Left lung (tissue), 10 donors: ENCODE results near the gene EXTL1. TPM values are rescaled to one million over a fixed set of nuclear protein-coding genes. Genes with fewer than 3 reads are reported as not detected.

Experiments
- ATAC-seq: fragments of 200-7000 bp; cut with Tn5 transposase; one replicate; pipeline ENCODE4 v1.9.1; 2020; ENCODE audit warnings: moderate library complexity
- DNase-seq, 4 donors: peaks; one replicate each; pipeline ENCODE4 v3.0.0-alpha.2; 2013 to 2020
- H3K27ac ChIP-seq, 2 donors: fragments of 200-600 bp; sonication (generic) in 1 of 2; one replicate each; pipeline versions ENCODE4 v1.5.0 to v1.8.0; 2020 to 2021
- H3K27me3 ChIP-seq, 2 donors: fragments of 200-600 bp; sonication (generic) in 1 of 2; one replicate each; pipeline versions ENCODE4 v1.5.0 to v1.8.0; 2020 to 2021
- H3K36me3 ChIP-seq, 2 donors: fragments of 200-600 bp; sonication (generic) in 1 of 2; one replicate each; pipeline versions ENCODE4 v1.5.0 to v1.8.0; 2020 to 2021
- H3K4me1 ChIP-seq, 2 donors: fragments of 200-600 bp; one replicate each; pipeline ENCODE4 v1.8.0; 2021
- H3K4me3 ChIP-seq, 2 donors: fragments of 200-600 bp; sonication (generic) in 1 of 2; one replicate each; pipeline versions ENCODE4 v1.5.0 to v1.8.0; 2020 to 2021; ENCODE audit warnings: mild to moderate bottlenecking in 1 of 2
- H3K9me3 ChIP-seq, 2 donors: fragments of 200-600 bp; sonication (generic) in 1 of 2; one replicate each; pipeline versions ENCODE4 v1.5.0 to v1.8.0; 2020 to 2021
- CTCF ChIP-seq, 2 donors: fragments of 200-600 bp; sonication (generic) in 1 of 2; IDR thresholded peaks; one replicate each; pipeline versions ENCODE4 v1.5.0 to v1.8.0; 2021; ENCODE audit warnings: antibody characterized with exemption in 2 of 2
- intact Hi-C, 2 donors: fragments of 100-400 bp; cut with DNase I; formaldehyde crosslinking; loops; one replicate each; pipeline versions ENCODE4 v1.11.2 to v1.14.2; 2022
- polyA plus RNA-seq, 6 donors: library from polyadenylated mRNA; unstranded; fragments of 120-200 nt; gene quantifications; one replicate each; pipeline ENCODE4 v1.2.1, GENCODE V29; 2013; ENCODE audit not compliant: insufficient read length in 6 of 6
- total RNA-seq, 2 donors: library from RNA; stranded (reverse); fragmentation: NEBNext Ultra II Directional; extraction: Animal tissue kit (Norgen Biotek cat#: 25700); gene quantifications; one replicate each; pipeline ENCODE4 v1.2.1, GENCODE V29; 2021
- donor health status: DM: no; HTN: yes; CAD: no.
- donor health status: DM: no; HTN: no; CAD: no.

The EXTL1 gene
- total and polyA plus RNA-seq, 8 donors: 0.13 to 1.0 (median 0.79) TPM

- H3K9me3 ChIP-seq: no peaks in the 10 kb centered on the region
- no peak overlapping the region for H3K4me3 ChIP-seq
- ATAC-seq (no peak), DNase-seq (no peak)
- peaks cover 8 to 32% of the 10 kb centered on the region in 2 donors for H3K4me1 ChIP-seq
- H3K27ac ChIP-seq: no peak overlapping the region
- intact Hi-C loops: no loop called here
- H3K36me3 ChIP-seq: no peaks in the 10 kb centered on the region
- TF ChIP-seq CTCF (IDR thresholded peaks at IDR 0.05): no peak
- H3K27me3 ChIP-seq: no peaks in the 10 kb centered on the region
Observed at GRCh38 chr1:26014179-26014578, 7.4 kb upstream of the EXTL1 start.

- H3K36me3 ChIP-seq: no peaks in the 10 kb centered on the region
- H3K27me3 ChIP-seq: no peaks in the 10 kb centered on the region
- no peak overlapping the region for H3K4me3 ChIP-seq
- DNase-seq: peak in 2 of 4 donors; percentile 83 to 85
- no peaks in the 10 kb centered on the region for H3K9me3 ChIP-seq
- ATAC-seq: peak; percentile 52
- H3K4me1 ChIP-seq: peaks cover 8 to 32% of the 10 kb centered on the region in 2 donors
- intact Hi-C loops: no loop called here
- peak overlapping the region in 1 of 2 donors; percentile 59 for H3K27ac ChIP-seq
- no peak for TF ChIP-seq CTCF (IDR thresholded peaks at IDR 0.05)
Observed at GRCh38 chr1:26015358-26015757, 6.2 kb upstream of the EXTL1 start.

GRCh38 chr1:26016258-26016952 lies 5.2 kb upstream of the EXTL1 start:
- Histone ChIP-seq H3K36me3 (no peaks in the 10 kb centered on the region), H3K9me3 (no peaks in the 10 kb centered on the region), H3K4me1 (peaks cover 8 to 32% of the 10 kb centered on the region in 2 donors), H3K27me3 (no peaks in the 10 kb centered on the region), H3K4me3 (no peak overlapping the region), H3K27ac (no peak overlapping the region)
- intact Hi-C loops: no loop called here
- no peak for TF ChIP-seq CTCF (IDR thresholded peaks at IDR 0.05)
- DNase-seq: no peak
- ATAC-seq: no peak

GRCh38 chr1:26016953-26017545 lies 4.5 kb upstream of the EXTL1 start:
- no peak for TF ChIP-seq CTCF (IDR thresholded peaks at IDR 0.05)
- peak; percentile 69 for ATAC-seq
- H3K36me3 ChIP-seq: no peaks in the 10 kb centered on the region
- no peak overlapping the region for H3K27ac ChIP-seq
- H3K27me3 ChIP-seq: no peaks in the 10 kb centered on the region
- no peak overlapping the region for H3K4me3 ChIP-seq
- H3K4me1 ChIP-seq: peaks cover 8 to 32% of the 10 kb centered on the region in 2 donors
- H3K9me3 ChIP-seq: no peaks in the 10 kb centered on the region
- no peak for DNase-seq
- intact Hi-C loops: no loop called here

GRCh38 chr1:26017606-26018005 lies 4.0 kb upstream of the EXTL1 start:
- no peak for TF ChIP-seq CTCF (IDR thresholded peaks at IDR 0.05)
- Histone ChIP-seq H3K27ac (no peak overlapping the region), H3K4me1 (peaks cover 8 to 32% of the 10 kb centered on the region in 2 donors), H3K27me3 (no peaks in the 10 kb centered on the region), H3K36me3 (no peaks in the 10 kb centered on the region), H3K4me3 (no peak overlapping the region), H3K9me3 (no peaks in the 10 kb centered on the region)
- ATAC-seq (no peak), DNase-seq (no peak)
- intact Hi-C loops: no loop called here
